Esophagus muscularis mucosa (tissue), 4 donors: Measurements from ENCODE around the gene PLCB3. TPM values are rescaled to one million over a fixed set of nuclear protein-coding genes. Genes with fewer than 3 reads are reported as not detected.

Experiments
- DNase-seq: peaks from one replicate; pipeline ENCODE4 v3.0.0-alpha.2; 2017; ENCODE audit errors: extremely low spot score
- H3K27ac ChIP-seq, 4 donors: fragments of 200-600 bp; sonication (generic); replicated peaks in 1 of 4; 1 replicate in 3 of 4; 2 replicates in 1 of 4; pipeline ENCODE4 v1.5.1; 2016 to 2019; ENCODE audit warnings: mild to moderate bottlenecking in 1 of 4
- H3K27me3 ChIP-seq, 4 donors: fragments of 200-600 bp; sonication (generic); one replicate each; pipeline versions ENCODE4 v1.5.1 to v1.6.0; 2016 to 2019
- H3K36me3 ChIP-seq, 4 donors: fragments of 200-600 bp; sonication (generic); one replicate each; pipeline ENCODE4 v1.5.1; 2016 to 2019
- H3K4me1 ChIP-seq, 4 donors: fragments of 200-600 bp; sonication (generic); one replicate each; pipeline ENCODE4 v1.5.1; 2016 to 2019
- H3K4me3 ChIP-seq, 4 donors: fragments of 200-600 bp; sonication (generic); 1 replicate in 2 of 4; 2 replicates in 2 of 4; pipeline ENCODE4 v1.5.1; 2016 to 2019; ENCODE audit warnings: mild to moderate bottlenecking in 4 of 4, moderate library complexity in 1 of 4
- H3K9me3 ChIP-seq, 4 donors: fragments of 200-600 bp; sonication (generic); 1 replicate in 3 of 4; 2 replicates in 1 of 4; pipeline ENCODE4 v1.5.1; 2016 to 2019
- EP300 ChIP-seq: sonication (generic); formaldehyde crosslinking; IDR thresholded peaks from one replicate; pipeline ENCODE4 v1.6.1; 2017; ENCODE audit warnings: antibody characterized with exemption
- POLR2A ChIP-seq: fragments of 450-650 bp; IDR thresholded peaks from one replicate; pipeline ENCODE4 v1.6.1; 2017; ENCODE audit warnings: antibody characterized with exemption, moderate library complexity, mild to moderate bottlenecking, low read depth
- POLR2AphosphoS5 ChIP-seq, 2 donors: sonication (generic); formaldehyde crosslinking; IDR thresholded peaks; one replicate each; pipeline ENCODE4 v1.6.1; 2017; ENCODE audit warnings: antibody characterized with exemption in 2 of 2
- WGBS: methylation state at CpG from one replicate; pipeline ENCODE4 v1.1.5; 2018; 5-methylcytosine and 5-hydroxymethylcytosine counted together
- intact Hi-C: fragments of 100-400 bp; cut with DNase I; formaldehyde crosslinking; loops from one replicate; pipeline ENCODE4 v1.15.1; 2023
- total RNA-seq, 4 donors: library from RNA; depleted of rRNA; stranded (reverse); fragments of >200 nt; gene quantifications; one replicate each; pipeline versions ENCODE4 v1.1.0 to v1.2.1, GENCODE V29; 2016
- TF ChIP-seq, protein P1 (sequence below), 3 experiments: fragments of 200-600 bp in 2 of 3; fragments of 450-650 bp in 1 of 3; sonication (generic) in 2 of 3; IDR thresholded peaks; one replicate each; pipeline ENCODE4 v1.5.1; 2017 to 2019; ENCODE audit warnings: antibody characterized with exemption in 3 of 3, mild to moderate bottlenecking in 2 of 3, moderate library complexity in 1 of 3

PLCB3 gene
- total RNA-seq, 4 donors from 2014 or later, result 18.9 to 36.5 (median 25.3) TPM

GRCh38 chr11:64255135-64256128 is 4.1 kb downstream of the PLCB3 start:
- H3K27ac ChIP-seq, result no peak overlapping the region
- DNase-seq, result no peak
- intact Hi-C loops, result no loop called here
- TF ChIP-seq POLR2AphosphoS5 (IDR thresholded peaks at IDR 0.05), result no peak
- no peak for TF ChIP-seq POLR2A
- TF ChIP-seq EP300, result no peak
- TF ChIP-seq, protein P1, sequence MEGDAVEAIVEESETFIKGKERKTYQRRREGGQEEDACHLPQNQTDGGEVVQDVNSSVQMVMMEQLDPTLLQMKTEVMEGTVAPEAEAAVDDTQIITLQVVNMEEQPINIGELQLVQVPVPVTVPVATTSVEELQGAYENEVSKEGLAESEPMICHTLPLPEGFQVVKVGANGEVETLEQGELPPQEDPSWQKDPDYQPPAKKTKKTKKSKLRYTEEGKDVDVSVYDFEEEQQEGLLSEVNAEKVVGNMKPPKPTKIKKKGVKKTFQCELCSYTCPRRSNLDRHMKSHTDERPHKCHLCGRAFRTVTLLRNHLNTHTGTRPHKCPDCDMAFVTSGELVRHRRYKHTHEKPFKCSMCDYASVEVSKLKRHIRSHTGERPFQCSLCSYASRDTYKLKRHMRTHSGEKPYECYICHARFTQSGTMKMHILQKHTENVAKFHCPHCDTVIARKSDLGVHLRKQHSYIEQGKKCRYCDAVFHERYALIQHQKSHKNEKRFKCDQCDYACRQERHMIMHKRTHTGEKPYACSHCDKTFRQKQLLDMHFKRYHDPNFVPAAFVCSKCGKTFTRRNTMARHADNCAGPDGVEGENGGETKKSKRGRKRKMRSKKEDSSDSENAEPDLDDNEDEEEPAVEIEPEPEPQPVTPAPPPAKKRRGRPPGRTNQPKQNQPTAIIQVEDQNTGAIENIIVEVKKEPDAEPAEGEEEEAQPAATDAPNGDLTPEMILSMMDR (IDR thresholded peaks at IDR 0.05), result no peak
- no peak overlapping the region for H3K4me3 ChIP-seq
- no peaks in the 10 kb centered on the region for H3K27me3 ChIP-seq
- H3K4me1 ChIP-seq, result peaks cover 29 to 42% (median 35%) of the 10 kb centered on the region in 4 donors
- WGBS, result 75% methylated on average over 16 of the region's 35 CpGs
- peaks cover 22 to 63% (median 60%) of the 10 kb centered on the region in 4 donors for H3K36me3 ChIP-seq
- H3K9me3 ChIP-seq, result no peaks in the 10 kb centered on the region

GRCh38 chr11:64256300-64256699 is 5.0 kb downstream of the PLCB3 start:
- no peak overlapping the region for H3K4me3 ChIP-seq
- intact Hi-C loops, result no loop called here
- 69% methylated on average over 5 of the region's 15 CpGs for WGBS
- peaks cover 22 to 34% (median 27%) of the 10 kb centered on the region in 4 donors for H3K4me1 ChIP-seq
- no peak overlapping the region for H3K27ac ChIP-seq
- peaks cover 26 to 69% (median 66%) of the 10 kb centered on the region in 4 donors for H3K36me3 ChIP-seq
- no peak for DNase-seq
- H3K27me3 ChIP-seq, result no peaks in the 10 kb centered on the region
- H3K9me3 ChIP-seq, result no peaks in the 10 kb centered on the region
- TF ChIP-seq POLR2A (no peak), EP300 (no peak), POLR2AphosphoS5 (IDR thresholded peaks at IDR 0.05) (no peak)
- TF ChIP-seq, protein P1 (IDR thresholded peaks at IDR 0.05), result no peak

DNA sequence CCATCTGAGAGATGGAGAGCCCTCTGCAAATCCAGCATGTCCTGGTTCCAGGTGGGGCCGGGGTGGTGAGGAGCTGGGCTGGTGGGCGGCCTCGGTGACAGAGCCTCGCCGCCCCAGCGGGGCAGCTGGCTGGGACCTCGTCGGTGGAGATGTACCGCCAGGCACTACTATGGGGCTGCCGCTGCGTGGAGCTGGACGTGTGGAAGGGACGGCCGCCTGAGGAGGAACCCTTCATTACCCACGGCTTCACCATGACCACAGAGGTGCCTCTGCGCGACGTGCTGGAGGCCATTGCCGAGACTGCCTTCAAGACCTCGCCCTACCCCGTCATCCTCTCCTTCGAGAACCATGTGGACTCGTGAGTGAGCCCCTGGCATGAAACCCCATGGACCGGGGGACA is 7.0 kb downstream of the PLCB3 start:
- intact Hi-C loops, result no loop called here
- no peak for DNase-seq
- 83% methylated on average over 7 of the region's 24 CpGs for WGBS
- Histone ChIP-seq H3K27me3 (no peaks in the 10 kb centered on the region), H3K36me3 (peaks cover 39 to 89% (median 87%) of the 10 kb centered on the region in 4 donors), H3K4me1 (peaks cover 6 to 16% (median 10%) of the 10 kb centered on the region in 4 donors), H3K4me3 (no peak overlapping the region), H3K9me3 (no peaks in the 10 kb centered on the region), H3K27ac (no peak overlapping the region)
- TF ChIP-seq POLR2AphosphoS5 (IDR thresholded peaks at IDR 0.05), result no peak
- TF ChIP-seq EP300, result no peak
- TF ChIP-seq POLR2A, result no peak
- TF ChIP-seq, protein P1 (IDR thresholded peaks at IDR 0.05), result no peak

GRCh38 chr11:64258946-64259532 is 7.7 kb downstream of the PLCB3 start:
- no peaks in the 10 kb centered on the region for H3K27me3 ChIP-seq
- no peak overlapping the region for H3K4me3 ChIP-seq
- intact Hi-C loops, result no loop called here
- no peak overlapping the region for H3K27ac ChIP-seq
- DNase-seq, result no peak
- H3K36me3 ChIP-seq, result peaks cover 40 to 96% (median 93%) of the 10 kb centered on the region in 4 donors
- 95% methylated on average over 11 of the region's 32 CpGs for WGBS
- H3K9me3 ChIP-seq, result no peaks in the 10 kb centered on the region
- TF ChIP-seq EP300 (no peak), POLR2AphosphoS5 (IDR thresholded peaks at IDR 0.05) (no peak), POLR2A (no peak)
- TF ChIP-seq, protein P1 (IDR thresholded peaks at IDR 0.05), result no peak
- H3K4me1 ChIP-seq, result peaks cover 0 to 9% (median 4%) of the 10 kb centered on the region in 4 donors
